CD4-positive, alpha-beta memory T cell (primary cell): ENCODE measurements around the gene MRPS23. TPM values are rescaled to one million over a fixed set of nuclear protein-coding genes. Genes with fewer than 3 reads are reported as not detected.

Experiments used
- CTCF ChIA-PET: fragments of 350-600 bp; sonication (Branson Sonifier 250); formaldehyde crosslinking; loops from one replicate; lab custom pipeline; 2021; ENCODE audit warnings: inconsistent platforms; ENCODE audit not compliant: partially characterized antibody; lab: Charles Lee
- POLR2A ChIA-PET: fragments of 350-600 bp; sonication (Branson Sonifier 250); formaldehyde crosslinking; loops from one replicate; lab custom pipeline; 2021; ENCODE audit not compliant: partially characterized antibody; lab: Charles Lee
- DNase-seq, 5 donors: peaks; one replicate each; pipeline versions ENCODE4 v3.0.0 to v3.0.0-alpha.2; 2020 to 2022; ENCODE audit warnings: mixed read lengths in 1 of 5
- H3K27ac ChIP-seq: one replicate; pipeline ENCODE4 v1.7.0; 2013; ENCODE audit warnings: low read depth, low read length
- H3K27me3 ChIP-seq: 2 replicates; pipeline ENCODE4 v1.7.0; 2013; ENCODE audit warnings: mild to moderate bottlenecking, low read length, moderate library complexity; ENCODE audit not compliant: insufficient read depth
- H3K36me3 ChIP-seq: 2 replicates; pipeline ENCODE4 v1.7.0; 2013; ENCODE audit warnings: mild to moderate bottlenecking, low read length, moderate library complexity; ENCODE audit not compliant: insufficient read depth
- H3K4me1 ChIP-seq: 2 replicates; pipeline ENCODE4 v1.7.0; 2013; ENCODE audit warnings: mild to moderate bottlenecking, low read length, moderate library complexity; ENCODE audit not compliant: insufficient read depth
- H3K4me3 ChIP-seq, 2 donors: one replicate each; pipeline ENCODE4 v1.7.0; 2013; ENCODE audit warnings: low read length in 2 of 2, mild to moderate bottlenecking in 1 of 2
- H3K9me3 ChIP-seq, 2 donors: one replicate each; pipeline ENCODE4 v1.7.0; 2013; ENCODE audit warnings: low read length in 2 of 2, control low read depth in 1 of 2; ENCODE audit not compliant: control insufficient read depth in 1 of 2
- H3K27ac Mint-ChIP-seq, 7 donors: one replicate each; pipeline ENCODE4 v1.8.0; 2020 to 2021; ENCODE audit warnings: mixed read lengths in 7 of 7, mild to moderate bottlenecking in 6 of 7, inconsistent platforms in 3 of 7, moderate library complexity in 3 of 7
- H3K27me3 Mint-ChIP-seq, 2 donors: one replicate each; pipeline ENCODE4 v1.8.0; 2020 to 2021; ENCODE audit warnings: mixed read lengths in 2 of 2
- H3K36me3 Mint-ChIP-seq, 2 donors: one replicate each; pipeline ENCODE4 v1.8.0; 2020 to 2021; ENCODE audit warnings: mixed read lengths in 2 of 2, inconsistent platforms in 1 of 2, mild to moderate bottlenecking in 1 of 2
- H3K4me1 Mint-ChIP-seq, 4 donors: one replicate each; pipeline ENCODE4 v1.8.0; 2020 to 2021; ENCODE audit warnings: mixed read lengths in 4 of 4, mild to moderate bottlenecking in 1 of 4
- H3K4me3 Mint-ChIP-seq, 8 donors: one replicate each; pipeline ENCODE4 v1.8.0; 2020 to 2021; ENCODE audit warnings: mixed read lengths in 8 of 8, mild to moderate bottlenecking in 7 of 8, moderate library complexity in 6 of 8, inconsistent platforms in 3 of 8
- H3K9me3 Mint-ChIP-seq, 8 donors: one replicate each; pipeline ENCODE4 v1.8.0; 2020 to 2021; ENCODE audit warnings: mixed read lengths in 8 of 8, mild to moderate bottlenecking in 5 of 8, inconsistent platforms in 3 of 8, moderate library complexity in 1 of 8
- intact Hi-C: fragments of 100-400 bp; cut with micrococcal nuclease; formaldehyde crosslinking; loops from one replicate; pipeline ENCODE4 v1.15.1; 2023
- polyA plus RNA-seq, 2 donors: library from polyadenylated mRNA; unstranded; fragments of 300-500 nt; fragmentation: Illumina TruSeq; gene quantifications; one replicate each; pipeline ENCODE4 v1.2.3, GENCODE V29; 2021
- total RNA-seq, 2 experiments: library from RNA; stranded (reverse); gene quantifications; one replicate each; pipeline ENCODE4 v1.2.3, GENCODE V29; 2021

The MRPS23 gene
- total RNA-seq (10 to 100 TPM; 28.7 to 29.5 TPM), polyA plus RNA-seq (10 to 100 TPM; 35.7 to 41.7 TPM)

DNA sequence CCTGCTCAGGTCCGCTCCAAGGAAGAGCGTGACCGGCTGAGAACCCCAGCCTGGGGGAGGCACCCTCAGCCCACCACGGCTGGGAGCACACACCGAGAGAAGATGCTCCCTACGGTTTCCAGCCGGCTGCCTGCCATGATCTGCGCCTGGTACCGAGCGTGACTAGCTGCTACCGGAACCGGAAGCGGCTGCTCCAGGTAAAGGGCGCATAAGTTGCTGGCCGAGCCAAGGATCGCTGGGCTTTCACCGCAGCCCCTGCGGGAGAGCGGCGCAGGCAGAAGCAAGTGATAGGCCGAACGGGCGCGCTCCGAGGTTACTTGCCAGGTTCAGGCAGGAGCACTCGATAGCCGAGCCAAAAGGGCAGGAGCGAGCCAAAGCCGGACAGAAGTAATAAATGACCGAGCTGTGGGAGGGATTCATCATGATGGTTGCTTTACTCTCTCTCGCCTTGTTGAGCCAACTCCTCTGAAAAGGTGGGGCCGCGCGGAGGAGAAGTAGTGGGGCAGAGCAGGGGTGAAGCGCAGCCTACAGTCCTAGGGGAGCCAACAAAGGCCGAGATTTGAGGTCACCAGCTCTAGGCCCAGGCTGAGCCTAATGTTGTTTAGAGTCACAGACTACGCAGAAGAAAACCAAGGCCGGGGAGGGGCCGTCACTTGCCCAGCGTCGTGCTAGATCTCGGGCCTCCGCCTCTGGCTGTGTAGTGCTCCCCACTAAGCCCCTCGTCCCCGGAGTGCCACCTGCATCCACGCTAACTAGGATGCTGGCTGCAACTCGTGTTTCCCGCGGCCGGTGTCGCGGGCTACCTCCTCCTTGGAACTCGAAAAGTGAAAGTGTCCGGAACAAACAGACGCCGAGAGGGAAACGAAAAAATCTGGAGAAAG is at the start of gene MRPS23:
Gene MRPS23 (minus strand): TSS at position 171 of the 881 bp plus-strand sequence. CDS start 34 bp downstream, at position 137.
- Mint-ChIP-seq H3K4me3 (peak within 1 kb of the TSS; percentile 96 to 99 (median 98)), H3K27ac (peak within 1 kb of the TSS; percentile 98 to 100 (median 99)), H3K36me3 (peaks cover 5 to 22% of the 10 kb centered on the region in 2 donors), H3K9me3 (no peaks in the 10 kb centered on the region), H3K27me3 (no peaks in the 10 kb centered on the region), H3K4me1 (peaks cover 27 to 57% (median 35%) of the 10 kb centered on the region in 4 donors)
- peak within 1 kb of the TSS; percentile 92 for H3K27ac ChIP-seq
- intact Hi-C loops = loop anchor here (1.0 to 5.0 kb wide), 7 partner anchors 138 to 1257 kb away; partner anchors contain the start of genes DYNLL2, SRSF1, TRIM37 and VEZF1
- H3K4me1 ChIP-seq = peaks cover 32% of the 10 kb centered on the region
- H3K36me3 ChIP-seq = peaks cover 5% of the 10 kb centered on the region
- peak; percentile 94 to 99 (median 97) for DNase-seq
- ChIA-PET CTCF (interaction anchor here (0.6 to 5.4 kb wide), 6 partner anchors 10 to 304 kb away, joined by 3 to 31 read pairs (median 6); partner anchors contain the start of gene SRSF1), POLR2A (interaction anchor here (0.8 to 3.5 kb wide), 32 partner anchors 11 to 1370 kb away, joined by 3 to 64 read pairs (median 4); partner anchors contain the start of genes AKAP1, C17orf67, DYNLL2 and GDPD1)
- H3K4me3 ChIP-seq = peak within 1 kb of the TSS; percentile 75 to 87
- H3K27me3 ChIP-seq = no peaks in the 10 kb centered on the region
- no peaks in the 10 kb centered on the region for H3K9me3 ChIP-seq

- DNase-seq = no peak
- peaks cover 7 to 27% (median 16%) of the 10 kb centered on the region in 4 donors for H3K4me1 Mint-ChIP-seq
- no peaks in the 10 kb centered on the region for H3K9me3 Mint-ChIP-seq
- intact Hi-C loops = loop anchor here (10.0 kb wide), 1 partner anchor 185 kb away; the partner anchor contains the start of gene DYNLL2
- Histone ChIP-seq H3K4me1 (peaks cover 14% of the 10 kb centered on the region), H3K4me3 (no peak overlapping the region), H3K27me3 (no peaks in the 10 kb centered on the region), H3K27ac (no peak overlapping the region), H3K36me3 (no peaks in the 10 kb centered on the region), H3K9me3 (no peaks in the 10 kb centered on the region)
- H3K27me3 Mint-ChIP-seq = no peaks in the 10 kb centered on the region
- H3K36me3 Mint-ChIP-seq = no peaks in the 10 kb centered on the region
- ChIA-PET POLR2A (no interaction called here), CTCF (interaction anchor here (1.1 to 2.6 kb wide), 2 partner anchors 100 to 213 kb away, joined by 3 to 7 read pairs; no protein-coding TSS in a partner anchor)
- H3K27ac Mint-ChIP-seq = peak overlapping the region in 1 of 7 donors; percentile 42
- H3K4me3 Mint-ChIP-seq = no peak overlapping the region
Measured at GRCh38 chr17:57899391-57899790, 49.5 kb upstream of the MRPS23 start.

DNA sequence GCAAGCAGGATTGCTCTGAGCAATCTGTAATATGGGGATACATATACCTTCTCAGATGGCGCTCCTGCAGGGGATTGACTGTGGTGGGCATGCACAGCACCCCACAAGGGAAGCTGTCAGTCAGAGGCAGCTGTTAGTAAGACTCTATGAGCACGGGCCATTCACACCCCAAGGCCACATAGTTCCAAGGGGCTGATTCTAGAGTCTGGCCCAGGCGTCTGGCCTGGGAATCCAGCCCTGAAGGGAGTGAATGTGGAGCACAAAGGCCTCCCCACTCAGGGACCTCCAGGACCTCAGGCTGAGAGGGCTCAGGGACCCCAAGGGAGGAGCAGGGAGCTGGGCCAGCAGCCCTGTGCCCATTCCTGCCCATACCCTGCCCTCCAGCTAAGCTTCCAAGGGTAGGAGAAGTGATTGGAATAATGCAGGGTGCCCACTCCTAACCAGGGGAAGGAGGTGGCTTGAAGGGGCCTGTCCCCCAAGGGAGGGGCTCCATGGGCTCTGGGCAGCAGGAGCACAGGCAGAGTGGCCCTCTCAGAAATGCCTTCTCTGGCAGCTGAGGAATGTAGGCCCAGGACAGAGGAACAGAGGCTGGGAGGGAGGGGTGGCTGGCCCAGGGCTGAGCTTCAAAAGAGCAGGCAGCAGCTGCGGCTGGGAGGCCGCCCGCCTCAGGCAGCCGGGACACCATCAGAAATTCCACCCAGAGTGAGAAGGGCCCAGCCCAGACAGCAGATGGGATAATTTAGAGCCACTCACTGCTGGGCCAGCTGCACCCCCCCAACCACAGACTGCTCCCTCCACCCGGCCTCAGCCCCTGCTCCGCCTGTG is 48.9 kb upstream of the MRPS23 start:
- Histone ChIP-seq H3K36me3 (no peaks in the 10 kb centered on the region), H3K27ac (no peak overlapping the region), H3K4me1 (peaks cover 10% of the 10 kb centered on the region), H3K4me3 (no peak overlapping the region), H3K27me3 (no peaks in the 10 kb centered on the region), H3K9me3 (no peaks in the 10 kb centered on the region)
- intact Hi-C loops = loop anchor here (10.0 kb wide), 1 partner anchor 186 kb away; the partner anchor contains the start of gene DYNLL2
- Mint-ChIP-seq H3K36me3 (no peaks in the 10 kb centered on the region), H3K27me3 (no peaks in the 10 kb centered on the region), H3K4me3 (no peak overlapping the region), H3K9me3 (no peaks in the 10 kb centered on the region), H3K4me1 (peaks cover 6 to 25% (median 15%) of the 10 kb centered on the region in 4 donors), H3K27ac (no peak overlapping the region)
- ChIA-PET POLR2A (interaction anchor here (0.7 kb wide), 1 partner anchor 226 kb away, joined by 3 read pairs; no protein-coding TSS in a partner anchor), CTCF (interaction anchor here (0.8 to 1.9 kb wide), 3 partner anchors 100 to 214 kb away, joined by 3 to 6 read pairs (median 3); no protein-coding TSS in a partner anchor)
- DNase-seq = no peak

- DNase-seq = no peak
- Histone ChIP-seq H3K36me3 (no peaks in the 10 kb centered on the region), H3K4me1 (no peaks in the 10 kb centered on the region), H3K27ac (no peak overlapping the region), H3K9me3 (no peaks in the 10 kb centered on the region), H3K4me3 (no peak overlapping the region), H3K27me3 (no peaks in the 10 kb centered on the region)
- Mint-ChIP-seq H3K4me3 (no peak overlapping the region), H3K36me3 (no peaks in the 10 kb centered on the region), H3K4me1 (peaks cover 2 to 16% (median 13%) of the 10 kb centered on the region in 4 donors), H3K27ac (no peak overlapping the region), H3K27me3 (peaks cover 0 to 6% of the 10 kb centered on the region in 2 donors), H3K9me3 (no peaks in the 10 kb centered on the region)
- CTCF ChIA-PET = interaction anchor here (8.2 kb wide), 1 partner anchor 102 kb away, joined by 150 read pairs; no protein-coding TSS in a partner anchor
- intact Hi-C loops = loop anchor here (10.0 kb wide), 1 partner anchor 189 kb away; the partner anchor contains the start of gene DYNLL2
- POLR2A ChIA-PET = no interaction called here
Measured at GRCh38 chr17:57895382-57896060, 45.7 kb upstream of the MRPS23 start.

- CTCF ChIA-PET = interaction anchor here (8.2 kb wide), 1 partner anchor 103 kb away, joined by 150 read pairs; no protein-coding TSS in a partner anchor
- Histone ChIP-seq H3K4me1 (no peaks in the 10 kb centered on the region), H3K9me3 (no peaks in the 10 kb centered on the region), H3K36me3 (no peaks in the 10 kb centered on the region), H3K4me3 (no peak overlapping the region), H3K27ac (no peak overlapping the region), H3K27me3 (no peaks in the 10 kb centered on the region)
- Mint-ChIP-seq H3K27me3 (peaks cover 0 to 6% of the 10 kb centered on the region in 2 donors), H3K4me3 (no peak overlapping the region), H3K36me3 (no peaks in the 10 kb centered on the region), H3K4me1 (peaks cover 2 to 13% (median 10%) of the 10 kb centered on the region in 4 donors), H3K9me3 (no peaks in the 10 kb centered on the region), H3K27ac (no peak overlapping the region)
- POLR2A ChIA-PET = no interaction called here
- no peak for DNase-seq
- intact Hi-C loops = loop anchor here (5.0 to 10.0 kb wide), 2 partner anchors 52 to 190 kb away; partner anchors contain the start of gene DYNLL2
Measured at GRCh38 chr17:57894848-57895247, 45.0 kb upstream of the MRPS23 start.
